Right renal cortex interstitium (tissue), 3 donors: ENCODE results near the gene POLDIP3. TPM values are rescaled to one million over a fixed set of nuclear protein-coding genes. Genes with fewer than 3 reads are reported as not detected.
"Not testable (repeated sequence)": the region's sequence is repeated elsewhere in the genome, so short reads cannot be mapped to it uniquely, and the experiment has no call there.

Source experiments
- DNase-seq, 3 donors: peaks; one replicate each; pipeline ENCODE4 v3.0.0-alpha.2; 2013; ENCODE audit warnings: low read depth in 3 of 3, low spot score in 2 of 3
- polyA plus RNA-seq, 3 donors: library from polyadenylated mRNA; unstranded; fragments of 120-200 nt; gene quantifications; one replicate each; pipeline ENCODE4 v1.2.1, GENCODE V29; 2013; ENCODE audit not compliant: insufficient read length in 3 of 3

POLDIP3 gene
- polyA plus RNA-seq, 3 donors: 122 to 125 (median 122) TPM

DNA sequence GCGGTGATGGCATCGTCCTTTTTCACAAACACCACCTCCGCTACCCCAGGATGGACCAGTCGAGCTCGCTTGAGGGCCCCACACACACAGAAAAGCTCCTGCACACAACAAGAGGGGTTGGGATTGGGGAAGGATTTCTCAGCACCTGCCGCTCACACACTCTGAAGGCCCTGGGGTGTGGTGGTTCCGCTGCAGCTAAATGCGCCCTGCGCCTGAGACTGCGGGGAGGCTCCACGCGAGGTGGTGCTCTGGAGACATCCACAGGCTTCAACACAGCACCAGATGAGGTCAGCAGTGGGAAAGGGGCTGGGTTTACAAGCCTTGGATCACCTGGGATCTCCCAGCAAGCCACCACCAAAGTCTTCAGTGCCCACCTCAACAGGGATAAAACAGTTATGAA, 22.7 kb downstream of the POLDIP3 start:
- no peak for DNase-seq

DNA sequence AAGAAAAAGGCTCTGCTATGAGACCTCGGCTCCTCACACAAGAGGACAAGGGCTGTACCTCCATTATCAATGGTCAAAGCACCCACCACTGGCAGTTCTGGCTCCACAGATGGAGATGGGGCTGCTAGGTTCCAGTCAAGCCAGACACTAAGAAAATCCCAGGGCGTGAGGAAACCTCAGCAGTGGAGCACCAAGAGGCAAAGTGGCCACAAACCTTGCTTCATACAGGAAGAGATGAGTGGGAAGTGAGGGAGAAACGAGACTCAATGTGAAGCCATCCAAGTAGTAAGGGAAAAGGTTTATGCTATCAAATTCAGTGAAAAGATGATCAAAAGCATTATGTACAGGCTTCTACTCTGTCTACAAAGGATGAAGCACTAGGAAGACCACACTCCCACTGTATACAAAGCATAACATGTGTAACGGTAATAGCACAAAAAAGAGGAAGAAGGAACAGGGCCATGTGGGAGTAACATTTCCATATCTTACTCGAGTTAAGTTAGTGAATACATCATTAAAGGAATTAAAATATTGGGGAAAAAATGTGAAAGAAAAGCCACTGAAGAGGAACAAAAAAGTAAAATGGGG, 27.0 kb downstream of the POLDIP3 start:
- no peak for DNase-seq

DNA sequence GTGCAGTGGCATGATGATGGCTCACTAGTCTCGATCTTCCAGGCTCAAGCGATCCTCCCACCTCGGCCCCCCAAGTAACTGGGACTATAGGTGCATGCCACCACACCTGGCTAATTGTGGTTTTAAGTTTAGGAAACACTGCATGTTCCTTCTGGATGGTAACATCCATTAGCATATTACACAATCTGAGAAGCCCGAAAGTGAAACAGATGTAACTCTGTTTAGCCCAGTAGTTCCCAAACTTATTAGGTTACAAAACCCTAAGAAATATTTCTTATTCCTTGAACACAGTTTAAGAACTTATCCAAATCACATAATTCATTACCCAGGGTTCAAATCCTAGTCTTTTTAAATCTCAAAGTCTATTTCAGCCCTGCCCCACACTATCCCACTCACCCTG, 28.3 kb downstream of the POLDIP3 start:
- DNase-seq: no peak

DNA sequence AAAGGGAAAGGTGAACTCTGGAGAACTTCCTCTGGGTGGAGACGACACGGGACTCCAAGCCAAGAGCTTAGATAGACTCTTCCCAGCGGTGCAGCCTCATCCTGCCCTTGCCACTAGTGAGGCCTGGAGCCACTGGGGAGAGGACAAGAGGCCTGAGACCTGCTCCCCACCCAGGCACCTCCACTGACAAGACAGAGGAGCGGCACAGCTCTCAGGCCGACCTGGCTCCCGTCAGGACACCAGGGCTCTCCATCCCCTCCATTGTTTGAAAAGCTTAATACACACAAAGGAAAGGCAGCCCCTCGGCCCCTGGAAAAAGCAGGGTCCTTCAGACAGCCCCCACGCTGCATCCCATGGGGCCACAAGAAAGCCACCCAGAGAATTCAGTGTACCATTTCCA, 29.6 kb downstream of the POLDIP3 start:
- no peak for DNase-seq

DNA sequence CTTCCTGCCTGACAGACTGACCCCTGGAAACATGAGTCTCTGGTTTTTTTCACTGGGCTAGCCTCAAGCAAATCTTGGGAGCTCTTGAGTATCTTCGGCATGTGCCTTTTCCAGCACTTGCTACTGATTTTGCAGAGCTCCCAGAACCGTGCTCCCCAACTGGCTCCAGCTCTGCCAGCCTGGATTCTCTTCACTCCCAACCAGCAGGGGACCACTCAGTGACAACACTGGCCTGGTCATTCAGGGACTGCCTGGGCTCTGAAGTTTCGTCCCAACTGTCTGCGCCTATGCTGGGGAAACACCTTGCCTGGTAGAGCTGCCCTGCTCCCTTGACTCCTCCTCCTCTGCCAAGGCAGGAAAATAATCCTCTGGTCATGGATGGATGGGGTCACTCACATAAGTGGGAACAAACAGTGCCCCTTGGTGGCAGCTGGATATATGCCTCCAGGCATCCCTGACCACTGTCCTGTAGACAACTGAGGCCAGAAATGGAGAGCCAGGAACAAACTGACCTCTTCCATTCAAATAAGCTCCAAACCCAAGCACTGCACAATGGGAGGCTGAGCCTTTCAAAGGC, 30.2 kb downstream of the POLDIP3 start:
- DNase-seq: no peak

DNA sequence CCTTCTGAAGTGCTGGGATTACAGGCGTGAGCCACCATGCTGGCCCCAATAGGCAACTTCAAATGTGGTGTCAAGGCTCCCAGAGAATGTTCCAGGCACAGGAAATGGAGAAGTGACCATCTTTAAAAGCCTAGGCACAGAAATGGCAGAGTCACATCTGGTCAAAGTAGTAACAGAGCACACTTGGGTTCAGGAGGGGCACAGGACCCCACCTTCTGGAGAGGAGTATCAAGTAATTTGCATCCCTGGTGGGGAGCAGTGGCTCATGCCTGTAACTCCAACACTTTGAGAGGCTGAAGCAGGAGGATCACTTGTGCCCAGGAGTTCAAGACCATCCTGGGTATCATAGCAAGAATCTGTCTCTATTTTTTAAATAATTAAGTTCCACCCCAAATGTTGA, 31.7 kb downstream of the POLDIP3 start:
- no peak for DNase-seq

DNA sequence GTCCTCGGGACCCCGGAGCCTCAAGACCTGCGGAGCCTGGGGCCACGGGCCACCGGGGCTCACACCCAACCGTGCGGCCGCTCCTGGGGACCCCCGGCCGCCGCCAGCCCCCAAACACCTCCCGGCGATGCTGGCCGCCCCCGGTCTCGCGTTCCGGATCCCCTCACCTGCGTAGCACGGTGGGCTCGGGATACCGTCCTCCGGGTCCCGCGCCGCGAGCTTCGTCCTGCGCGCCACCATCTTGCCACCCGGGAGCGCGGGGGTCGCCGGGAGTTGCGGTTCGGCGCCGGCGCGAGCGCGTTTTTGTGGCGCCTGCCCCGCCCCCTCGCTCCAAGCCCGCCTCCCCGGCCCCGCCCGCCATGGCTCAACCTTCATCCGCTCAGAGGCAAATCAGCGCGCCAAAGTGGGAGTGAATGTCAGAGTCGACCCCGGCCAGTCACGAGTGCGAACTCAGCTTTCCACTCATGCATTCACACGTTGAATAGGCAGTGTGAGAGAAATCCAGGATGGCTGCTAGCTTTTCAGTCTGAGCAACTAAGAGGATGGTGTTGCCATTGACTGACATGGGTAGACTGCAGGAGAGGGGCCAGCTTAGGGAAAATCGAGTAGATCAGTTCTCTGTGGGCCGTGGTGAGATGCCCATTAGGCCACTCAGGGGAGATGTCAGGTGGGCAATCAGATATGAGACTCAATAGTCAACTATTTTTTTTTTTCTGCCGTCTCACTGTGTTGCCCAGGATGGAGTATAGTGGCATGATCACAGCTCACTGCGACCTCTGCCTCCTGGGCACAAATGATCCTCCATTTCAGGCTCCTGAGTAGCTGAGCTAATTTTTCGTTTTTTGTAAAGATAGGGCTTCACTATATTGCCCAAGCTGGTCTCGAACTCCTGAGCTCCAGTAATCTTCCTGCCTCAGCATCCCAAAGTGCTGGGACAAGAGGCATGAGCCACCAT, 32.6 kb downstream of the POLDIP3 start:
- DNase-seq: peak; percentile 27 to 67 (median 55)

DNA sequence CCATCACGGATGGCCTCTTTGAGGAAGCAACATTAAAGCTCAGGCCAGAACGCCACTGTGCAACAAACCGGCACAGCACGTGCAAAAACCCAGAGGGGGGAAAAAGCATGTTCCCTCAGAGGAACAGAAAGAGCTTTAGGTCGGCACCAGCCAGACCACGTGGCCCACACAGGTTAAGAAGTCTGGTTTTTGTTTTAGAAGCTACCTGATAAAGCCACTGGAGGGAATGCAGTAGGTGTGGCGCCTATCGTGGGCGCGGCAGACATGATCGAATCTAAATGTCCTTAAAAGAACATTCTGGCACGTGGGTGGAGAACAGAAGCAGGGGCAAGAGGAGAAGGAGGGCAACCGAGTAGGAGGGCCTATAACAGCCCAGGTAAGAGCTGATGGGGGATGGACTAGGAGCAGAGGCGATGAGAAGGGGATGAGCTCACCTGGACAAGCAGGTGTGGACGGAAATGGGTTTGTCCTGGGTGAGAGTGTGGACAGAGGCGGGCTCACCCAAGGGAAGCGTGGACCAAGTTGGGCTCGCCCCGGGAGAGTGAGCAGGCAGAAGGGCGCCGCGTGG, 33.4 kb downstream of the POLDIP3 start:
- DNase-seq: not testable (repeated sequence)

DNA sequence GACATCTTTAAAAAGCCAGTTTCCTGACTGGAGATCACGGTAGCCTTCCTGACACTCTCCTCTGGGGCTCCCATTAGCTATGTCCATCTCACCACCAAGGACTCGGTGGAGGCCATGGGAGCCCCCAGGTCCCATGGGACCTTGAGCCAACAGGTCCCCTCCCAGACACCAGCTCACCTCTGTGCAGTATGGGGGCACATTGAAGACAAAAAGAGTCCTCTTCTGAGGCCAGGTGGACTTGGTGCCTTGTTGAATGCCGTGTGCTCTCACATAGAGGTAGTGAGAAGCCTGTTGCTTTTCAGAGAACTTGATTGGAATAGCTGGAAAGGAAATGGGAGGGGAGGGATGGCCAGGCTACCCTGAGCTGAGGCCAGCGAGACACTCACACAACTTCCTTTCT, 34.6 kb downstream of the POLDIP3 start:
- DNase-seq: not testable (repeated sequence)

DNA sequence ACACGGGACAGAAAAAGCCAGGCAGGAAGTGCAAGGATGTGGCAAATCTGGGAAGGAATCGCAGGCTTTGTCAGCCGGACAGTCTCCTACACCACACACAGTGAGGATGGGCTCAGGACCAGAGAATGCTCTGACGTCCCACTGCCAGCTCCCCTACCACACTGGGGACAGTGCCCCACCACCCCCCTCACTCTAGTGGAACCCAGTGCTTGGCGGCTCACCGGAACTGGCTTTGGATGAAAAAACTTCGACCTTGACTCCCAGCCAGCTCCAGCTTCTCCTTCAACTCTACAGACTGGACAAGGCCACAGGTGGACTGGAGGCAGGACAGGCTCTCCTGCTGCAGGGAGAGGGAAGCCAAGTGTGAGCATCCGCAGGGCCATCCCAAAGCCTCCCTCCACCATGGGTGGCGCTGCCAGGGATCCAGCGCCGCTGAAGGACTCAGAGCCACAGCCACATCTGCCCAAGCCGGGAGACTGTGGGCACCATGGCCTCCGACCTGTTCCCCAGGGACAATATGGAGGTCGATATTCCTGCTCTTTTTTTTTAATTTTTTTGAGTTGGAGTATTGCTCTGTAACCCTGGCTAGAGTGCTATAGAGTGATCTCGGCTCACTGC, 37.0 kb downstream of the POLDIP3 start:
- DNase-seq: no peak

DNA sequence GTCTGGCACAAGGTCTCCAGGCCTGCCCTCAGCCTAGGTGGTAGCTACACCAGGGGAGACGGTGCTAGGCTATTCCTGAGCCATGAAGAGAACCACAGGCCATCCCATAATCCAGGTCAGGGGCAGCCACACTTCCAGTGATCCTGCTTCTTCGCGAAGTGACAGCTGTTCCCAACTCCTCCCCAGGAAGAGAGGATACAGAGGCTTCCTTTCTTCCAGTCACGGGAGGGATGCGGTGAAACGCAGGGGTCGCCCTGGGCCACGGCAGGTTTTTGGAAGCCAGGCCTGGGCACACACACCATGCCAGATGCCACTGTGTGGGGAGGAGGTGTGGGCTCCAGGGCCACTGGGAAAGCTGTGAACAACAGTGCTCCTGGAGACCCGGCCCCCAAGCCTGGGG, 37.5 kb downstream of the POLDIP3 start:
- DNase-seq: not testable (repeated sequence)

DNA sequence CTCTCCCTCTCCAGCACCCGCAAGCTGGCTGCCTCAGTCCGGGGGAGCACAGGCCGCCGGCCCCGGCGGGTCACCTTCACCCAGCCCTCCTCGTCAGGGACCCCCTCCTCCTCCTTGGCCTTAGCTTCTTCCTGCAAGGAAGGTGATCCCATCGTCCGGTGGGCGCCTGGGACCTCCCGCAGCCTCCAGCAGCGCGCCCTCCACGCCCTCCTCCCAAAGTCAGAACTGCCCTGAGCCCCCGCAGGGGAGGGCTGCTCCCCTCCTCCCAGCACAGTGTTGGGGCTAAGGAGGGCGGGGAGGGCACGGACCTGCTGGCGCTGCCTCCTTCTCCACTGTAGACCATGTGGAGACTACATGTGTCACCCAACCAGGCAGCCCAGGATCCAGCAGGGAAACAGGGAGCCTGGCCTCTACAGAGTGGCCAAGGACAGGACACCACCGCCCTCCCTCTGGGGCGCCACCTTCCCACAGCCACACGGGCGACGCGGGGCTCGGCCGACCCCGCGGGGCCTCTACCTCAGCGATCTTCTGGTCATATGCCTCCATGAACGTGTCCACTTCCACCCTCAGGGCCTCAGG, 38.6 kb downstream of the POLDIP3 start:
- not testable (repeated sequence) for DNase-seq

DNA sequence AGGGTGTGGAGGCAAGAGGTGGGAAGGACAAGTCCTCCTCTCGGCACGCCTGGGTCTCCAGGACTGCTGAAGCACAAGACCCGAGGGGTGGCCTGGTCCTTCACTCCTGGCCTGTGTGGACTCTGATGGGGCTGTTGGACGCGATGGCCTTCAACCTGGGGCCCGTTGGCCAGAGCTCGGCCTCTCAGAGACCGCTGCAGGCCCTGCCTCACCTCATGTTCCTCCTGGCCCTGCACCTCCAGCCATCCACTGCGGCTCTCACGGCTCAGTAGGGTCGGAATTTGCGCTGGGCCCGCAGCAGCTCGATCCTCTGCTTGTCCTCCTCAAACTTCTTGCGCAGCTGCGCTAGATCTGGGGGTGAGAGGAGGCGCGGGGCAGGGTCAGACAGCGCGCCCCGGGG, 40.2 kb downstream of the POLDIP3 start:
- not testable (repeated sequence) for DNase-seq

DNA sequence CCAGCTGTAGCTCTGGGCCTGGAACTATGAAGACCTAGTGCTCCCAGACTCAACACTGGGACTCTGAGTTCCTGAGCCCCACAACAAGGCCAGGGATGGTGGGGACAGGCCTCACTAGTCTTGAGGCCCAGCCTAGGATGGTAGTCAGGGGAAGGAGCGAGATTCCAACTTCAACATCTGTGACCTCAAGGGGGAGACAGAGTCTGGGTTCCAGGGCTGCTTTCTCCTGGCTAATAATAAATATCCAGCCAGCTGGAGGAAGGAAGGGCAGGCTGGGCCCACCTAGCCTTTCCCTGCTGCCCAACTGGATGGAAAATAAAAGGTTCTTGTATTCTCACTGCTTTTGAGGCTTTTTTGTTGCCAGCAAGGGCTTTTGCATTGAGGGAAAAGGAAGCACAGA, 40.6 kb downstream of the POLDIP3 start:
- DNase-seq: not testable (repeated sequence)

DNA sequence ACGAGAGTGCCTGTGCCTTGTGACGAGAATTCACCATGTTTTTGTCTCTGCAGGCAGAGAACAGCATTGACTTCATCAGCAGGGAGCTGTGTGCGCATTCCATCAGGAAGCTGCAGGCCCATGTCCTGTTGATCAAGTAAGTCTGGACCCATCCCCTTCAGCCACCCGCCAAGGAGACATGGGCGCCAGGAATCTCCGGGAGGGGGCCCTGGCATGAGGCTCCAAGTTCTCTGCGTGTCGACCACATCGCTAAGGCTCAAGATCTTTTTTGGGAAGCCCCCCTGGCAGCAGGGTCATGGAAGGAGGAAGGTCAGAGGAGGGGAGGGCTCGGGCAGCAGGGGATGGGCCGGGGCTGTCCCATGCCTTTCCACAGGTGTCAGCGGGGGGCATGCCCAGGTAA, 43.6 kb downstream of the POLDIP3 start:
- DNase-seq: not testable (repeated sequence)

DNA sequence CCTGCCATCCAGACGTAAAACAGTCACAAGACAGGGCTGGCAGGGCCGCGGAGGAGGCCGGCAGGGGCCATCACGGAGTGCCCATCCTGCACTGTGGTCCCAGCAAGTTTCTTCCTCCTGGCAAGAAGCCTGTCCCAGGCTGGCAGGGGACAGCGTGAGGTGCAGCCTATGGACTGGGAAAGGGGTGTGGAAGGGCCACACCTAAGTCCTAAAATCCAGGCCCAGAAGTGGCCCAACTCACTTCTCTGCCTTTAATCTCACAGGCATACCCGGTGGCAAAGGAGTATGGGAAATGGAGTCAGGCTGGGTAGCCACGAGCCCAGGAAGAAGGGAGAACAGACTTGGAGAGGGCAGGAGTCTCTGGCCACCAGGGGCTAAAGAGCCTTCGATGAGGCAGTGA, 44.1 kb downstream of the POLDIP3 start:
- DNase-seq: not testable (repeated sequence)

DNA sequence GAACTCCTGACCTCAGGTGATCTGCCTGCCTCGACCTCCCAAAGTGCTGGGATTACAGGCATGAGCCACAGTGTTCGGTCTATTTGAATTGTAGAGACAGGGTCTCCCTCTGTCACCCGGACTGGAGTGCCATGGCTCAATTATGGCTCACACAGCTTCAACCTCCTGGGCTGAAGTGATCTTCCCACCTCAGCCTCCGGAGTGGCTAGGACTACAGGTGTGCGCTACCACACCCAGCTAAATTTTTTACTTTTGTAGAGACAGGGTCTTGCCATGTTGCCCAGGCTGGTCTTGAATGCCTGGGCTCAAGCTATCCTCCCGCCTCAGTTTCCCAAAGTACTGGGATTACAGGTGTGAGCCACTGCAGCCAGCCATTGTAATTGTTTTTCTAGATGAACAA, 46.7 kb downstream of the POLDIP3 start:
- DNase-seq: not testable (repeated sequence)

DNA sequence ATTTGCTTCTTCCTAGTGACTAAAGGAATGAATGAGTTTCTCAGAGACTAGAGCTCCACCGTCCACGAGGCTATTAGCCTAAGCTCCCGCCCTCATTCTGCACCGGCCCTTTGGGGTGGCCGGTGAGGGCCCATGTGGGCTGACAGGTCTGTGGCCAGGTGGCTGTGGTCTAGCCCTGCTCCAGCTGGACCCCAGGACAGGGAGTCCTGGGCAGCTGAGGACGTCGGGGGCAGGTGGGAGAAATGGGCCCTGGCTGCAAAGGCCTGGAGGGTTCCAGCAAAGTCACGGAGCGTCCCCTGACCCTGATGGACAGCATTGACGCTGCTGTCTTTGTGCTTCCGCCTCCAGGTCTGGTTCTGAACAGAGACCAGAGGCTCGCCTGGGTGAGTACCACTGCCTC, 48.7 kb downstream of the POLDIP3 start:
- DNase-seq: no peak

DNA sequence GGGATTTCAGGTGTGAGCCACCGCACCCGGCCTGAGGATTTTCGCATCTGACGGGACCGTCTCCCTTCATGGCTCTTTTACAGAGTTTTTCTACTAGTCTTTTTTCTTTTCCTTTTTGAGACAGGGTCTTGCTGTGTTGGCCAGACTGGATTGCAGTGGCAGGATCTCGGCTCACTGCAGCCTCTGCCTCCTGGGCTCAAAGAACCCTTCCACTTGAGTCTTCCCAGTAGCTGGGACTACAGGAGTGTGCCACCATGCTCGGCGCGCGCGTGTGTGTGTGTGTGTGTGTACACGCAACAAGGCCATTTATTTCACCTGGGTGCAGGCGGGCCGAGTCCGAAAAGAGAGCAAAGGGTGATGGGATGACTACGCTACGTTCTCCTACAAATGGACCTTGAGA, 50.0 kb downstream of the POLDIP3 start:
- no peak for DNase-seq

DNA sequence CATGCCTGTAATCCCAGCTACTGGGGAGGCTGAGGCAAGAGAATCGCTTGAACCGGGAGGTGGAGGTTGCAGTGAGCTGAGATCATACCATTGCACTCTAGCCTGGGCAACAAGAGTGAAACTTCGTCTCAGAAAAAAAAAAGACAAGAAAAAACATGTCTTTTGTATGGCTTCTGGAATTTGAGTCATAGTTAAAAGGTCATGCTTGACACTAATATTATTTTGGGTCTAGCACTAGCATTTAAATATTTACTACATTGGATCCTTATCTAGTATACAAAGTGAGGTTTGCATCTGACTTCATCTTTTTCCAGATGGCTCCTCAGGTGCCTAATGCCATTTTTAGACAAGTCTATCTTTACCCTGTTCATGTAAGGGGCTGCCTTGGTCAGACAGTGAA, 50.7 kb downstream of the POLDIP3 start:
- not testable (repeated sequence) for DNase-seq

DNA sequence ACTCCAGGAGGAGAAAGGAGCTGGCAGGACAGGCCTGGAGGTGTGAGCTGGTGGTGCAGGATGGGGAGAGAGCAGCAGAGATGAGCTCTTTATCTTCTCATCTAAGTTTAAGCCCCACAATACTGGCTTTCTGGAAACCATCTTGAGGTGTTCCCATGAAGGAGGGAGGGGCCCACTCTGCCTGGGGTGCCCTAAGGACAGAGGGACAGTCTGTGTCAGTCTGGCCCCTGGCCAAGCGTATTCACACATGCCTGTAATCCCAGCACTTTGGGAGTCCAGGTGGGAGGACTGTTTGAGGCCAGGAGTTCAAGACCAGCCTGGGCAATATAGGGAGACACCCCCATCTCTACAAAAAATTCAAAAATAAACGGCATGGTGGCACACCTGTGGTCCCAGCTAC, 52.0 kb downstream of the POLDIP3 start:
- DNase-seq: no peak
